GM19463 (cell line): ENCODE results near the gene DUSP28.
"Not testable (repeated sequence)": the region's sequence is repeated elsewhere in the genome, so short reads cannot be mapped to it uniquely, and the experiment has no call there.

ENCODE experiments used
- ATAC-seq: cut with Tn5 transposase; IDR thresholded peaks from one replicate; pipeline ENCODE4 v1.9.1; 2021; ENCODE audit warnings: mild to moderate bottlenecking, moderate library complexity; ENCODE audit not compliant: unreplicated experiment

Gene DUSP28, protein sequence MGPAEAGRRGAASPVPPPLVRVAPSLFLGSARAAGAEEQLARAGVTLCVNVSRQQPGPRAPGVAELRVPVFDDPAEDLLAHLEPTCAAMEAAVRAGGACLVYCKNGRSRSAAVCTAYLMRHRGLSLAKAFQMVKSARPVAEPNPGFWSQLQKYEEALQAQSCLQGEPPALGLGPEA

GRCh38 chr2:240560084-240560479 lies at the start of gene DUSP28:
Gene DUSP28, plus strand, starts transcription at chr2:240560357. Its CDS starts 328 bp downstream, at chr2:240560685.
- ATAC-seq: peak; percentile 61

DNA sequence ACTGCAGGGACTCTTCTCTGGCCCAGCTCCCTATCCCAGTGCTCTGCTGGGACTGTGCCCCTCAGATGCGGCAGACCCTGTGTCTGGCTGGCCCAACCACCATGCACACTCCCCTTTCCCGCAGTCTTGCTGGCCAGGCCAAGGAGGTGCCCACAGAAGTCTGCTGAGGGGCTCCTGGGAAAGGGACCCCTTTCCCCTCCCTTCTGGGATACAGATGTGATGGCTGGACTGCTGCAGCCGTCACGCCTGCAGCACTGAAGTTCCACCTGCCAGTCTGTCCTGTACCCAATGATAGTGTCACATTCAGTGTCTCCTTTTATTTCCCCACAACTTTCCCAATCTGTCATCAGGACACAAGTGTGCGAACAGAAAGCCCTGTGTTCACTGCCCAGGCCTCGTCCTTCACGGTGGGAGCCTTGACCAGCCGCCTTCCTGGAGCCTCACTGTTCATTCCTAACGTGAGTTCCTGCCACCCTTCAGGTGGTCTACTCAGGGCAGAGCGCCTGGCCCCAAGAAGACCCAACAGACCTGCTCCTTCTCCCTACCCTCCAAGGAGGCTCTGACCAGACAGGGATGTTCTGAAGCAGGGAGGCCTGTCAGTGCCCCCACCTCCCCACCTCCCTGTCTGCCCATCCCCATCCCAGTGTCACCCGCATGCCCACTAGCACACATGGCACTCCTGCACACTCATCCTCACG lies 49.5 kb upstream of the DUSP28 start:
- no peak for ATAC-seq

GRCh38 chr2:240511351-240512108 lies 48.6 kb upstream of the DUSP28 start:
- ATAC-seq: no peak

DNA sequence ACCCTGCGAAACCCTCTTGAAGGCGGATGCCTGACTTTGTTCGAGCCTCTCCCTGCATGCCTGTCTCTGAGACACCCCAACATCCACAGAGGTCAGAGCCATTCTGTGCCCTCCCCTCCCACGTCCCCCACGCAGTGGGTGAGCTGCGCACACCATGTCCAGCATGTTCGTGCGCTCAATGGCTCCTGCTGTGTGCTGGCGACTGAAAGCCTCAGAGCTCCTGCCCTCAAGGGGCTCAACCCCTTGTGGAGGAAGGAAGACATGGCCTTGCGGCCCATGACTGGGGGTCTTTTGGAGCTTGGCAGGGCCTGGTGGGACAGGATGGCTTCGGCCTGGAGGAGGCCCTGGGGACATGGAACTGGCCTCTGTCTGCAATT lies 48.1 kb upstream of the DUSP28 start:
- no peak for ATAC-seq

DNA sequence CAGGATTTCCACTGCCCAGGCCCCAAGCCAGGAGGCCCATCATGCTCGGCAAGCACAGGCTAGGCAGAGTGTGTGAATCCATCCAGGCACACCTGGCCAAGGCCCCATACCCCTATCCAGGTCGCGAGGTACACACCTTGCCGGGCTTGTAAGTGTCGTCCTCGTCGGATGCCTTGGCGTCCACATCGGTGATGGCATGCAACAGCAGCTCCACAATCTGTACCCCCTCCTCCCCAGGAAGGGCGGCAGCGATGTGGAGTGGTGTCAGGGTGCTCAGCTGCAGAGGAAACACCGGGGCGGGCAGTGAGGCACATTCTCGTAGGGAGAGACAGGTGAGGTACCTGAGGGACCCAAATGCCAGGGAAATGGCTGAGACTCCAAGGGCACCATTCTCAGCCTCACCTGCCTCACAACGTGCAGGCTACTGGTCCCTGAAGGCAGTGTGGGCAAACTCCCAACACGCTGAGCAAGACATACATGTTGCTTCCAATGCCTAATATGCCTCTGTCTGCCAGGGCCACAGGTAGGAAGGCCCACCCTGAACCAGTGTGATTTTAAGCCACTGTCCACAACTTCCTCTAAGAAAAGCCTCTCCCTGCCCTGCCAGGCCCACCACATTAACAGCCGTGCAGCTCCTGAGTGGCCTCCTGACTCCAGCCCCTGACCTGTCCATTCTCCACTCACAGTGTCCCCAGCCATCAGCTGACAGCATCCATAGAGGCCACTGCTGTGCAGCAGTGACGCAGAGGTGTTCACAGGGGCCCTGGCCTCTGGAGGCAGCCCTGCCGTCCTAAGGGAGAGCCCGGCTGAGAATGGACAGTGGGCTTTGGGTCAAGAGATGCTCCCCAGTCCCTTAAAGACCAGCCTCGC lies 47.3 kb upstream of the DUSP28 start:
- ATAC-seq: no peak

DNA sequence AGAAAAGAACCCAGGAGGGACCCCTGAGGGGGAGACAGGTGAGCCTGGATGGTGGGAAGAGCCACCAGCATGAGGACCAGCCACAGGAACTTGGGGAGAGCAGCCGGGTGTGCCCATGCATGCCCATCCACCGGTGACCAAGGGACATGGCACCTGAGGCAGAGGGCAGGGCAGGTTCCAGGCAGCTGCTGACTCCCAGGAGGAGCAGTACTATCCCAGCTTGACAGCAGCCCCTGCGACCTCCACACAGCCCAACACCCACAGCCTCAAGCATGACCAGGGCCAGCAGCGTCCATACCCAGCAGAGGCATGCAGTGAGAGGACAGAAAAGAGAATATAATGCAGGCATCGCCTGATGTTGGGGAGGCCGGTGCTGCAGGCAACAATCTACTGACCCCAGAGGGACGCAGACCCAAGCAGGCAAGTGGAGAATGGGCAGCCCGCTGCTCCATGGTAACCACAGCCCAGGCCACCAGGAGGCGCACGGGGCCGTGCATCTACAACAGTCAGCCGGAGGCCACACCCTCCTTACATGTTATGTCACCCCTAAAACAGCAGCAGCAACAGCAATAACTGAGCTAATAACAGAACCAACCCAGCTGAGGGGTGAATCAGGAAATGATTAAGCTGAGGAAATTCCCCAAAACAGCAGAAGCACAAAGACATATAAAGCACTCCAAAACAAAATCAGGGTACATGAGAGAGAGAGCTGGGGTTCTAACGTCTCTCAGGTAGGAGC lies 46.4 kb upstream of the DUSP28 start:
- ATAC-seq: peak; percentile 97

GRCh38 chr2:240514631-240515030 lies 45.5 kb upstream of the DUSP28 start:
- ATAC-seq: no peak

DNA sequence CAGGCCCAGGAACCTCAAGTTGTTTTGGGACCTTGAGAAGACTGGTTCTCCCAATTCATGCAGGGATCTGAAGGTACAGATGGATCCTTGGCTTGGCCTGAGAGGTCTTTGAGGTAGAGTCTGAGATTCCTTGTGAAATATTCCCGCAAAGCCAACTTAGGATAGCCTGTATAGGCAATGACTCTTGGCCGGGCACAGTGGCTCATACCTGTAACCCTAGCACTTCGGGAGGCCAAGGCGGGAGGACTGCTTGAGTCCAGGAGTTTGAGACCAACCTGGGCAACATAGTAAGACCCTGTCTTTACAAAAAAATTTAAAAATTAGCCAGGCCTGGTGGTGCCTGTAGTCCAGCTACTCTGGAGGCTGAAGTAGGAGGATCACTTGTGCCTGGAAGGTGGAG lies 42.8 kb upstream of the DUSP28 start:
- ATAC-seq: no peak

DNA sequence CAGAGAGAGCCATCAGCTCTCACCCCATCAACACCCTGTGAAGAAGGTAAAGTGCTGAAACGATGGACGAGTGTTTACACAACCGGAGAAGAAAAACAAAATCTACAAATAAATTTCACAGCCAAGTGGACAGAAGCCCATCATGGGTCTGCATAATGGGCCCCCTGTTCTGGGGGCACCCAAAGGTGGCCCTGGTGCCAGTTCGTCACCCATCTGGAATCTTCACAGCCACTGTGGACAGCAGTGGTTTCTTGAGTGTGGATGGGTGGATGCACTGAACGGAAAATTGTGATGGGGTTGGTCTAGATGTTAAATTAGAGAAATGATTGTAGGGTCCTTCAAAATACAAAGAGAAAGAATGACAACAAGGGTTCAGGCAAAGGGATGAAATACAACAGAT lies 41.2 kb upstream of the DUSP28 start:
- no peak for ATAC-seq

GRCh38 chr2:240519396-240520129 lies 40.6 kb upstream of the DUSP28 start:
- no peak for ATAC-seq

DNA sequence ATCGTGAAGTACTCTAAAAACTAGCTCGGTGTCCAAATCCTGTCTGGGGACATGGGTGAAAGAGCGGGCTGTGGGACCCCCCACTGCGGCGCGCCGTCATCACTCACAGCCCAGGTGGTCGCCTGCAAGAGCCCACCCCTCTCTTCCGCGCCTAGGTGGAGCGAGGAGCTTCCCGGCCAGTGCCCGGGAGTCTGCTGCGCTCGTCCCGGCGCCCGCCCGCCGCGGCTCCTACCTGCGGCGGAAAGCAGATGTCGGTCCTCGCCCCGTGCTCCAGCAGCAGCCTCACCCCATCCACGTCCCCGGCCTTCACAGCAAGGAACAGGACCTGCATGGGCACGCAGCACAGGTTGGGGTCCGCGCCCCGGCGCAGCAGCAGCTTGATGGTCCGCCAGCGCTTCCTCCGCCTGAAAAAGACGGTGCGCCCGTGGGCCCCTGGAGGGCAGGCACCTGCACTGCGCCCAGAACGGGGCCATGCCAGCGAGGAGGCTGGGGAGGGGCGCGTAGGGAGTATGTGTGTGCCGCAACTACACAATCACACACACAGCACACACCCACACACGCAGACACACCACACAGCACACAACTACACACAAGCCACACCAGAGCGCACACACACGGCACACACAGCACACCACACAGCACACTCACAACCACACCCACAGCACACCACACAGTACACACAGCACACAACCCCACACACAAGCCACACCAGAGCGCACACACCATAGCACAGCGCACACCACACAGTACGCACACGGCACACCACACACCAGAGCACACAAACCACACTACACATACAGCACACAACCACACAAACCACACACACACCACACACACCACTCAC lies 39.8 kb upstream of the DUSP28 start:
- ATAC-seq: no peak

- no peak for ATAC-seq
These were observed 39.2 kb upstream of the DUSP28 start for GRCh38 chr2:240520974-240521350.

- not testable (repeated sequence) for ATAC-seq
These were observed 38.3 kb upstream of the DUSP28 start for GRCh38 chr2:240521885-240522284.

- ATAC-seq: no peak
These were observed 37.8 kb upstream of the DUSP28 start for GRCh38 chr2:240522406-240522805.

GRCh38 chr2:240523451-240524281 lies 36.5 kb upstream of the DUSP28 start:
- ATAC-seq: no peak

DNA sequence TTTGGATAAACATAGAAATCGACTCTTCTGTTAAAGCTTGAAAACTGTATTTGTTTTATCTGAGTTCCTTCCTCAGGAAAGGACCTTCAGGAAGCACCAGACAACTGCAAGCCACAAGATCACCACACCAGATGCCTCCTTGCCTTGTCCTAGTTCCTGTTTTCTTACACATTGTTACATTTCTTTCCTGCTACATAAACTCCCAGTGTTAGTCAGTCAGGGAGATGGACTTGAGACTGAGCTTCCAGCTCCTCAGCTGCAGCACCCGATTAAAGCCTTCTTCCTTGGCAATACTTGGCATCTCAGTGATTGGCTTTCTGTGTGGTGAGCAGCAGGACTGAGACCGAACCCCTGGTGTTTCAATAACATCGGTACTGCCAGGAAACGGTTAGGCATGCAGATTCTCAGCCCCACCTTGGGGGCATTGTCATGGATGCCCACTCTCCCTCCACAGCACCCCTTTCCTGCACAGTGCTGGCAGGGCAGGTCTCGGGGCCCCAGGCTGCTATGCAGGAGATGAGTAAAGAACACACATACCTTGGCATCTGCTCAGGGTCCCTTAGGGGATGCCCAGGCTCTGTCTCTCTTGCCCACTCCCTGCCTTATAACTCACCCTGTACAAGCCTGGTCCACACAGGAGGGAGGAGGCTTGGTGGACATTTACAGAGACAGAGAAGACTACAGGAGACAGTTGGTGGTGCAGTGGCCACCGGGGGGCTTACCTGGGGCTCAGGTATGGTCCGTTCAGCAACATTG lies 35.0 kb upstream of the DUSP28 start:
- ATAC-seq: no peak

- ATAC-seq: no peak
These were observed 34.4 kb upstream of the DUSP28 start for GRCh38 chr2:240525802-240526201.
